GM21786 (cell line): ENCODE data around the gene BRCA2.
"Not testable (repeated sequence)": the region's sequence is repeated elsewhere in the genome, so short reads cannot be mapped to it uniquely, and the experiment has no call there.

Experiments used
- ATAC-seq: cut with Tn5 transposase; IDR thresholded peaks from one replicate; pipeline ENCODE4 v1.9.1; 2021; ENCODE audit not compliant: unreplicated experiment

The BRCA2 gene

GRCh38 chr13:32309312-32310133 is 5.8 kb upstream of the BRCA2 start:
- no peak for ATAC-seq

DNA sequence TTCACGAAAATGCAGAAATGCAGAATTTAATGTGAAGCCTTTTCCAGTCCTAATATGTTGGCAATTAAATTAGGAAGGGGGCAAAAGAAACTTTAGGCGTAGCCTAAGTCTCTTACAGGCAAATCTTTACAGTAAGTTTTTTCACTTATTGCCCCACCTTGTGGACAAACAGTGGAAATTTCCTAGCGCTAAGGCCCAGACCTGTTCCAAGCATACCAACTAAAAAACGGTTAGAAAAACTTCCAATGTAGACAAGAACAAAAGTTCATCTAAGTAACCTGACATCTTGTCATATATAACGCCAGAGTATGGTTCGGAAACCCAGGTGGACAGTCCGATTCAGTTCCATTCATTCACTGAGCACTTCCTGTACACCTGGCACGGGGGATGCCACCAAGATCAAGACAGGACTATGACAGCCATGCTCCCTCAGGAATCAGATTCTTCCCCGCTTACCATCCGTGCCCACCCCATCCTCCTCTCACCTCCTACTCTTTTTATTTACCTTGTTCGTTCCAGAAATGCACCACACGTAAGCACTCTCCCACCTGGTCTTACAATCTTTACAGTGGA is 5.1 kb upstream of the BRCA2 start:
- ATAC-seq = no peak

DNA sequence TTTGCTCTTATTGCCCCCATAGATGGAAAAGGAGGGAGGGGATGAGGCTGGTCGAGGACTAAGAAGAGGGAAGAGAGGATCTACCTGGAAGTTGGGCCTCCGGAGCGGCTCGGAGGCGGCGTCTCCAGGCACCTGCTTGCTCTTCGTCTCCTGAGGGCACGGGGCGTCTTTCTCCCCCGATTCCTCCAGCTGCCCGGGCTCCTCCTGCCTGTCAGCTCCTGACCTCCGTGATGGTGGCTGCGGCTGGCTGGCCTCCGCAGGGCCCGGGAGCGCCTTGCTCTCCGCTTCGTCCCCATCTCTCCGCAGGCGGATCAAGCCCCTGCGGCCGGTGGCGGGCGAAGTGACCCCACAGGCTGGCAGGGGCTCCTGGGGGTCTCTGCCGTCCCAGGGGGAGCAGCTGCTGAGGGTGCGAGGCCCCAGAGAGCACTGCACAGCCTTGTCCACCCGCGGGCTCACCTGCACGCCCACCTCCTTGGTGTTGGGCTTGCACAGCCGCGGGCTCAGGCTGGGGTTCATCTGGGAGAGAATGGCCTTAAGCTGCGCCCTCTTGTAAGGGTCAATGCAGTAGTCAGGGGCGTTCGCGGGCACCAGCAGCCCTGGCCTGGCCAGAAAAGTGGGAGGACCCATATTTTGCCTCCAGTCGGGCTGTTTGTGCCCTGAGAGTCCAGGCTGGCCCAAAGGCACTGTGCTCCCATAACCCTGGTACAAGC is 4.0 kb upstream of the BRCA2 start:
- no peak for ATAC-seq

- peak; percentile 3 for ATAC-seq
Measured at GRCh38 chr13:32314271-32315237, 754 bp upstream of the BRCA2 start.

- ATAC-seq = peak; percentile 40
Measured at GRCh38 chr13:32316028-32316339, 676 bp downstream of the BRCA2 start.

GRCh38 chr13:32316501-32316900 is 1.2 kb downstream of the BRCA2 start:
- ATAC-seq = no peak

DNA sequence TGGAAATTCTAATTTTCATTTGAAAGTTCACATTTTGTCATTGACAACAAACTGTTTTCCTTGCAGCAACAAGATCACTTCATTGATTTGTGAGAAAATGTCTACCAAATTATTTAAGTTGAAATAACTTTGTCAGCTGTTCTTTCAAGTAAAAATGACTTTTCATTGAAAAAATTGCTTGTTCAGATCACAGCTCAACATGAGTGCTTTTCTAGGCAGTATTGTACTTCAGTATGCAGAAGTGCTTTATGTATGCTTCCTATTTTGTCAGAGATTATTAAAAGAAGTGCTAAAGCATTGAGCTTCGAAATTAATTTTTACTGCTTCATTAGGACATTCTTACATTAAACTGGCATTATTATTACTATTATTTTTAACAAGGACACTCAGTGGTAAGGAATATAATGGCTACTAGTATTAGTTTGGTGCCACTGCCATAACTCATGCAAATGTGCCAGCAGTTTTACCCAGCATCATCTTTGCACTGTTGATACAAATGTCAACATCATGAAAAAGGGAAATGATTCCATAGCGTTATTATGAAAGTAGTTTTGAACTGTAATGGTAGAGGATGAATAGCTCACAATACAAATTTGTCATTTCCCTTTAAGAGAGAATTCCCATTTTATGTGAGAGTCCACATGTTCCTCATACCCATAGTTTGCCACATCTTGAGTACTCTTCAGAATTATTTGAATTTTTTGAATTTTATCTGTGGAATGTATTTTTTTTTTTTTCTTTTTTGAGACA is 2.6 kb downstream of the BRCA2 start:
- ATAC-seq = no peak

GRCh38 chr13:32320528-32320927 is 5.2 kb downstream of the BRCA2 start:
- ATAC-seq = no peak

DNA sequence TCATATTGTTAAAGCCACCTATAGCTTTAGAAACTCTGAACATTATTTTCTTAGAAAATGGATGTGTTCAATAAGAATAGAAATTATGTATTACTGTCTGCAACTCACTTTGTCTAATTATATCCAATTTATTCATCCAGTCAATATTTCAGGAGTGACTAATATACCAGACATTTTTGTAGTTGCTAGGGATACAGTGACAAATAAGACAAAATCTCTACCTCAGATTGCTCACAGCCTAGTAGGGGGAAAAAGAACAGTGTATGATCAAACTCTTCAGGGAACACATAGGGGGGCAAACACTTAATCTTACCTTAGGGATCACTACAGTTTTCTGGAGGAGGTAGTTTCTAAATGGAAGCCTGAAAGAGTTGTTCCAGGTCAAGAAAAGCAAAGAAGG is 8.6 kb downstream of the BRCA2 start:
- no peak for ATAC-seq

DNA sequence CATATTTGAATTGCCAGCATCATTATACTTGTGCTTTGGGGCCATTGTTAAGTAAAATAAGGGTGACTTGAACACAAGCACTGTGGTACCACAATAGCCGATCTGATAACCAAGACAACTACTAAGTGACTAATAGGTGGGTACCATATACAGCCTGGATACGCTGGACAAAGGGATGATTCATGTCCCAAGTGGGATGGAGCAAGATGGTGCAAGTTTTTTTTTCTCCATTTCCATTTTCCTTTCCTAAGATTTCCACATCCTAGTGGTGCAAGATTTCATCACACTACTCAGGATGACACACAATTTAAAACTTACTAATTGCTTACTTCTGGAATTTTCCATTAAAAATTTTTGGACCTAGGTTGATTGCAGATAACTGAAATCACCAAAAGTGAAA is 15.1 kb downstream of the BRCA2 start:
- no peak for ATAC-seq

DNA sequence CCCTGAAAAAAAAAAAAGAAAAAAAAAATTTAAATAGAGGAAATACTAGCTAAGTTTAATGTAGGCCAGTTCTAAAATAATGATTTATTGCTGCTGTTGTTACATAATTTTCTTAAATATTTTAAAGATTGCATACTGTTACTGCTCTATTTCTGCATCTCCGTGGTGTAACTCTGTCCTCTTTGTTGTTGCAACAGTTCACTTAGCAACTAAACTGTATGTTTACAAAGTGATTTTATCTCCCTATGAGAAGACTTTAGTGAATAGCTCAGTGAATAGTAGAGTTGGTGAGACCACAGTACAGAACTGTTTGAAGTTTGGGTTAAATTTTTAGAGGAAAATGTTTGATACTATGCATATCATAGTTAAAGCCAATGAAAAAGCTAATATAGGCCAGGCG is 19.4 kb downstream of the BRCA2 start:
- ATAC-seq = no peak

DNA sequence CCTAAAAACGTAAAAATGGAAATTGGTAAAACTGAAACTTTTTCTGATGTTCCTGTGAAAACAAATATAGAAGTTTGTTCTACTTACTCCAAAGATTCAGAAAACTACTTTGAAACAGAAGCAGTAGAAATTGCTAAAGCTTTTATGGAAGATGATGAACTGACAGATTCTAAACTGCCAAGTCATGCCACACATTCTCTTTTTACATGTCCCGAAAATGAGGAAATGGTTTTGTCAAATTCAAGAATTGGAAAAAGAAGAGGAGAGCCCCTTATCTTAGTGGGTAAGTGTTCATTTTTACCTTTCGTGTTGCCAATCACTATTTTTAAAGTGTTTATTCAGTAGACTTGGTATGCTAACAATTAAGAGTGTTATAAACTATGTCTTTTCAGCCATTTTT is 25.6 kb downstream of the BRCA2 start:
- ATAC-seq = no peak

GRCh38 chr13:32347651-32348050 is 32.3 kb downstream of the BRCA2 start:
- no peak for ATAC-seq

GRCh38 chr13:32350839-32351441 is 35.6 kb downstream of the BRCA2 start:
- not testable (repeated sequence) for ATAC-seq

DNA sequence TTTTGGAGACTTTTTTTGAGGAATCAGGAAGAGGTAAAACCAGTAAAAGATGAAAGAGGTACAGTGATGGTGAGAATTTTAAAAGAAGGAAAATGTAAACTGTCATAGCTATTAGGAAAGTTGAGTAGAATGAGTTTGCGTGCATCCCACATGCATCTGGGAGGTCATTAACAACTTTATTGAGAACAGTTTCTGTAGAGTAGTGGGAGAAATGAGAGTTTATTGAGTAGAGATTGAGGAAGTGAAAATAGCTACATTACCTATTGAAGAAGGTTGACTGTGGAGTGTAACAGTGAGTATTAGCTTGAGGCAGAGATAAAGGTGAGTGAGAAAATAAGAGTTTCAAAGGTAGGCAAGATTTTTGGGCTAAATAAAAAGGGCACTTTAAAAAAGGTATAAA is 38.7 kb downstream of the BRCA2 start:
- ATAC-seq = peak; percentile 79

DNA sequence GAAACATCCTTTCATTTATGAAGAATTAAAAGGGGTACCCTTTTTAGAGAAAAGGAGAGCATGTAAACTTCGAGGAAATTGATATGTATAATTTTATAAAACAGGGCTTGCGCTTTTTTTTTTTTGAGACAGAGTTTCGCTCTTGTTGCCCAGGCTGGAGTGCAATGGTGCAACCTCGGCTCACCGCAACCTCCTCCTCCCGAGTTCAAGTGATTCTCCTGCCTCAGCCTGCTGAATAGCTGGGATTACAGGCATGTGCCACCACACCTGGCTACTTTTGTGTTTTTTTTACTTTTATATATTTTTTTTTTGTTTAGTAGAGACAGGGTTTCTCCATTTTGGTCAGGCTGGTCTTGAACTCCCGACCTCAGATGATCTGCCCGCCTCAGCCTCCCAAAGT is 40.6 kb downstream of the BRCA2 start:
- not testable (repeated sequence) for ATAC-seq

DNA sequence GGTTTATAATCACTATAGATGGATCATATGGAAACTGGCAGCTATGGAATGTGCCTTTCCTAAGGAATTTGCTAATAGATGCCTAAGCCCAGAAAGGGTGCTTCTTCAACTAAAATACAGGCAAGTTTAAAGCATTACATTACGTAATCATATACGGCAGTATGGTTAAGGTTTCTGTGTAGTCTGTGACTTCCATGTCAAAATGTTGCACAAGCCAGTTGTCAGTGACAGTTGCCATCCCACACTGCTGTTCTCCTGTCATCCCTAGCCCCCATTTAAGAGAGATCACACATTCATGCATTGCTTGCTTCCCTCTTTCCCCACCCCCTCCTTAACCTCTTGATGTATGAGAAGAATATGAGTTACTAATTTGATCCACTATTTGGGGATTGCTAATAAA is 47.3 kb downstream of the BRCA2 start:
- no peak for ATAC-seq

- ATAC-seq = no peak
Measured at GRCh38 chr13:32370805-32371204, 55.5 kb downstream of the BRCA2 start.

DNA sequence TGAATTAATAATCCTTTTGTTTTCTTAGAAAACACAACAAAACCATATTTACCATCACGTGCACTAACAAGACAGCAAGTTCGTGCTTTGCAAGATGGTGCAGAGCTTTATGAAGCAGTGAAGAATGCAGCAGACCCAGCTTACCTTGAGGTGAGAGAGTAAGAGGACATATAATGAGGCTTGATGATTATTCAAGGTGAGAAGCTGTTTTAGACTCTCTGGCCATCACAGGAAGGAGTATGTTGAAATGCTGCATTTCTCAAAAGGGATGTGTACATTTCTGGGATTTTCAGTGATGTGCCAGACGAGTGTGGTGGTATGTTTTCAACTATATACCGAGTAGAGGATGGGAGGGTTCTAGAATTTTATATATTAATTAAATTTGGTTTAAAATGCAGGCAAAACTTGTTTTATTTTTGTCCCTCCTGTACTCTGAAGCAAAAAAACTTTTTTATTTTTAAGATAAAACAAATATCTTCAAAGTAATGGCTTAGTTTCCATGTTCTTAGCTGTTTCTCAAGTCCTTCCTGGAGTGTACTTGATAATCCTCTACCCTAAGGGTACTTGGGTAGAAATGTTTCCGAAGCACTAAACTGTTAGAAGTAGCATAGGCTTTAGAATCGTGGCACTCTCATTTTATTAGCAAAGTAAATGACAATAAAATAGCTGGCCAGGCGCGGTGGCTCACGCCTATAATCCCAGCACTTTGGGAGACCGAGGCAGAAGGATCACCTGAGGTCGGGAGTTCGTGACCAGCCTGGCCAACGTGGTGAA is 61.5 kb downstream of the BRCA2 start:
- ATAC-seq = no peak
